Esophagus muscularis mucosa (tissue), 4 donors: Measurements from ENCODE around the gene COL19A1. TPM values are rescaled to one million over a fixed set of nuclear protein-coding genes. Genes with fewer than 3 reads are reported as not detected.

Source experiments
- DNase-seq: peaks from one replicate; pipeline ENCODE4 v3.0.0-alpha.2; 2017; ENCODE audit errors: extremely low spot score
- H3K27ac ChIP-seq, 4 donors: fragments of 200-600 bp; sonication (generic); replicated peaks in 1 of 4; 1 replicate in 3 of 4; 2 replicates in 1 of 4; pipeline ENCODE4 v1.5.1; 2016 to 2019; ENCODE audit warnings: mild to moderate bottlenecking in 1 of 4
- H3K27me3 ChIP-seq, 4 donors: fragments of 200-600 bp; sonication (generic); one replicate each; pipeline versions ENCODE4 v1.5.1 to v1.6.0; 2016 to 2019
- H3K36me3 ChIP-seq, 4 donors: fragments of 200-600 bp; sonication (generic); one replicate each; pipeline ENCODE4 v1.5.1; 2016 to 2019
- H3K4me1 ChIP-seq, 4 donors: fragments of 200-600 bp; sonication (generic); one replicate each; pipeline ENCODE4 v1.5.1; 2016 to 2019
- H3K4me3 ChIP-seq, 4 donors: fragments of 200-600 bp; sonication (generic); 1 replicate in 2 of 4; 2 replicates in 2 of 4; pipeline ENCODE4 v1.5.1; 2016 to 2019; ENCODE audit warnings: mild to moderate bottlenecking in 4 of 4, moderate library complexity in 1 of 4
- H3K9me3 ChIP-seq, 4 donors: fragments of 200-600 bp; sonication (generic); 1 replicate in 3 of 4; 2 replicates in 1 of 4; pipeline ENCODE4 v1.5.1; 2016 to 2019
- EP300 ChIP-seq: sonication (generic); formaldehyde crosslinking; IDR thresholded peaks from one replicate; pipeline ENCODE4 v1.6.1; 2017; ENCODE audit warnings: antibody characterized with exemption
- POLR2A ChIP-seq: fragments of 450-650 bp; IDR thresholded peaks from one replicate; pipeline ENCODE4 v1.6.1; 2017; ENCODE audit warnings: antibody characterized with exemption, moderate library complexity, mild to moderate bottlenecking, low read depth
- POLR2AphosphoS5 ChIP-seq, 2 donors: sonication (generic); formaldehyde crosslinking; IDR thresholded peaks; one replicate each; pipeline ENCODE4 v1.6.1; 2017; ENCODE audit warnings: antibody characterized with exemption in 2 of 2
- WGBS: methylation state at CpG from one replicate; pipeline ENCODE4 v1.1.5; 2018; 5-methylcytosine and 5-hydroxymethylcytosine counted together
- intact Hi-C: fragments of 100-400 bp; cut with DNase I; formaldehyde crosslinking; loops from one replicate; pipeline ENCODE4 v1.15.1; 2023
- total RNA-seq, 4 donors: library from RNA; depleted of rRNA; stranded (reverse); fragments of >200 nt; gene quantifications; one replicate each; pipeline versions ENCODE4 v1.1.0 to v1.2.1, GENCODE V29; 2016
- TF ChIP-seq, protein P1 (sequence below), 3 experiments: fragments of 200-600 bp in 2 of 3; fragments of 450-650 bp in 1 of 3; sonication (generic) in 2 of 3; IDR thresholded peaks; one replicate each; pipeline ENCODE4 v1.5.1; 2017 to 2019; ENCODE audit warnings: antibody characterized with exemption in 3 of 3, mild to moderate bottlenecking in 2 of 3, moderate library complexity in 1 of 3

The COL19A1 gene
- total RNA-seq, 4 donors from 2014 or later = 1.7 to 4.0 (median 2.4) TPM

DNA sequence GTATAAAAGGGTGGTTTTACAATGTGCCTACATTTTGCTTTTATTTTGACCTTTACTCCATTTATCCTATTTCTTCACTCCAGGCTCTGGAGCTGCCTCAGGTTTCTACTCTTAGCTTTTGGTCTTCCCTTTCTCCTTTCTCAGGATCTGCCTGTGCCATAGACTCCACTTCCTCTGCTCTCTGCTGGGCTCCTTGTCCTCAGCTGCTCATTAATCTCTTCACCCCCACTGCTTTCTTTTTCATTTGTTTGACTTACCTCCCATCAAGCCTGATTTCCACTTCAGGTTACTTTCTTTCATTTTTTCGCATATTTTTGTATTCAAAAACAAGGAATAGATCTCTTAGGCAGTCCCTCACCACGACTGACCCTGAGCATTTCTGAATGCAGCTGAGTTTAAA lies 106.8 kb downstream of the COL19A1 start:
- TF ChIP-seq POLR2A = no peak
- no peak for TF ChIP-seq POLR2AphosphoS5 (IDR thresholded peaks at IDR 0.05)
- TF ChIP-seq EP300 = no peak
- TF ChIP-seq, protein P1, sequence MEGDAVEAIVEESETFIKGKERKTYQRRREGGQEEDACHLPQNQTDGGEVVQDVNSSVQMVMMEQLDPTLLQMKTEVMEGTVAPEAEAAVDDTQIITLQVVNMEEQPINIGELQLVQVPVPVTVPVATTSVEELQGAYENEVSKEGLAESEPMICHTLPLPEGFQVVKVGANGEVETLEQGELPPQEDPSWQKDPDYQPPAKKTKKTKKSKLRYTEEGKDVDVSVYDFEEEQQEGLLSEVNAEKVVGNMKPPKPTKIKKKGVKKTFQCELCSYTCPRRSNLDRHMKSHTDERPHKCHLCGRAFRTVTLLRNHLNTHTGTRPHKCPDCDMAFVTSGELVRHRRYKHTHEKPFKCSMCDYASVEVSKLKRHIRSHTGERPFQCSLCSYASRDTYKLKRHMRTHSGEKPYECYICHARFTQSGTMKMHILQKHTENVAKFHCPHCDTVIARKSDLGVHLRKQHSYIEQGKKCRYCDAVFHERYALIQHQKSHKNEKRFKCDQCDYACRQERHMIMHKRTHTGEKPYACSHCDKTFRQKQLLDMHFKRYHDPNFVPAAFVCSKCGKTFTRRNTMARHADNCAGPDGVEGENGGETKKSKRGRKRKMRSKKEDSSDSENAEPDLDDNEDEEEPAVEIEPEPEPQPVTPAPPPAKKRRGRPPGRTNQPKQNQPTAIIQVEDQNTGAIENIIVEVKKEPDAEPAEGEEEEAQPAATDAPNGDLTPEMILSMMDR (IDR thresholded peaks at IDR 0.05) = no peak
- intact Hi-C loops = no loop called here
- Histone ChIP-seq H3K27ac (no peak overlapping the region), H3K4me3 (no peak overlapping the region), H3K9me3 (no peaks in the 10 kb centered on the region), H3K36me3 (no peaks in the 10 kb centered on the region), H3K4me1 (peaks cover 0 to 6% (median 0%) of the 10 kb centered on the region in 4 donors), H3K27me3 (no peaks in the 10 kb centered on the region)
- 57% methylated on average over 2 of the region's 2 CpGs for WGBS
- DNase-seq = no peak

DNA sequence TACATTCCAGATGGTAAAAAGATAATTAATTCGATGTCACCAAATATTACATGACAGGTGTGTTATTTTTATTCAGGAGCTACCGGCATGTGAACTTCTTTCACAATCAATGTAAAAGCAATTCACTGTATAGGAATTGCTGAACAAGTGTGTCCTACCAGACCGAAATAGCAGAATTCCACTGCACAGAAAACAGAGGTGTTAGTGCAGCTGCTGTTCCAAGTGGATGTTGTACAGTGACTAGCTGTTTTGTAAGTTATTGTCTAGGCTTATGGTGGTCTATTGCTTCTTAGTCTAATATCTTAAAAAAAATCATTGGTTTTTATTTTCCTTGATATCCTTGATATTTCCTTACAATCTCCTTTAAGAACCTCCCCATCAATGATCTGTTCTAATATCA lies 107.4 kb downstream of the COL19A1 start:
- no peak for DNase-seq
- intact Hi-C loops = no loop called here

DNA sequence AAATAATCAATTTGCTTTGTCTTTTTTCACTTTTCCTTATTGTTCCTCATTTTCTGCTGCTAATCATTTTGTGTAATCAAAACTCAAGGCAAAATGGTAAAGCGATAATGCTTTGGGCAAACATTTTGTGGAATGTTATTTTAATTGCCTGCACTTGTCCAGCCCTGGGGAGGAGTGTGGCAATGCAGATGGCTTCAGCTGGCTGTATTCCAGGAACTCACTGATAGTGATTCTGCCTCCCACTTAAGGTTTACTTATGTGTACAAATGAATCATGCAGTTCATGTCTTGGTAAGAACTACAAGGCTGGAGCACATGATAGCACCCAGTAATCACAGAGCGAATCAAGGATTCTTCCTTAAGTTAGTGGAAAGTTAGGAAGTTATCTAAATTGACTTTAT lies 107.8 kb downstream of the COL19A1 start:
- Histone ChIP-seq H3K4me1 (peaks cover 0 to 6% (median 0%) of the 10 kb centered on the region in 4 donors), H3K36me3 (no peaks in the 10 kb centered on the region), H3K27ac (no peak overlapping the region), H3K4me3 (no peak overlapping the region), H3K9me3 (no peaks in the 10 kb centered on the region), H3K27me3 (no peaks in the 10 kb centered on the region)
- WGBS = 95% methylated on average over 2 of the region's 2 CpGs
- no peak for TF ChIP-seq POLR2A
- TF ChIP-seq, protein P1 (IDR thresholded peaks at IDR 0.05) = no peak
- no peak for TF ChIP-seq POLR2AphosphoS5 (IDR thresholded peaks at IDR 0.05)
- TF ChIP-seq EP300 = no peak
- intact Hi-C loops = no loop called here
- DNase-seq = no peak

More for the DNA sequence above, 107.4 kb downstream of the COL19A1 start:
- 82% methylated on average over 3 of the region's 3 CpGs for WGBS
- no peaks in the 10 kb centered on the region for H3K9me3 ChIP-seq
- no peak overlapping the region for H3K4me3 ChIP-seq
- H3K27ac ChIP-seq = no peak overlapping the region
- H3K27me3 ChIP-seq = no peaks in the 10 kb centered on the region
- no peak for TF ChIP-seq POLR2AphosphoS5 (IDR thresholded peaks at IDR 0.05)
- no peak for TF ChIP-seq POLR2A
- TF ChIP-seq, protein P1 (IDR thresholded peaks at IDR 0.05) = no peak
- TF ChIP-seq EP300 = no peak
- no peaks in the 10 kb centered on the region for H3K36me3 ChIP-seq
- peaks cover 0 to 6% (median 0%) of the 10 kb centered on the region in 4 donors for H3K4me1 ChIP-seq

DNA sequence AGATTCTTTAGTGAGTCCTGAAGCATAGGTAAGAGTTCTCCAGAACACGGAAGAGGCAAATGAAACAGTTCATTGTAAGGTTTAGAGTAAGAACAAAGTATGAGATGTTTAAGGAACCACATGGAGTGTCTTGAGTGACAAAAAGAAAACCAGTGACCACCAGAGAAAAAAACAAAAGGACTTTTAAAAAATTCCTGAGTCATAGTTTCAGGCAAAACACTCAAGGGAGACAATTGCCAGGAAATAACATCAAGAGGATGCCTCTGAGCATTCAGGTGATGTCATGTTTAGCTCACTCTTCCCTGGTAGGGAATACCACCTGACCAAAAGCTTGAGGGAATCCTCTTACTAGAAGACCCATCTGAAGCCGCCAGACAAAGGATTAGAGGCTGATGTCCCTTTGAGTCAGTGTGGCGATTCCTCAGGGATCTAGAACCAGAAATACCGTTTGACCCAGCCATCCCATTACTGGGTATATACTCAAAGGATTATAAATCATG lies 110.3 kb downstream of the COL19A1 start:
- intact Hi-C loops = no loop called here
- Histone ChIP-seq H3K36me3 (no peaks in the 10 kb centered on the region), H3K4me3 (no peak overlapping the region), H3K27ac (no peak overlapping the region), H3K27me3 (no peaks in the 10 kb centered on the region), H3K4me1 (peaks cover 0 to 6% (median 0%) of the 10 kb centered on the region in 4 donors), H3K9me3 (no peaks in the 10 kb centered on the region)
- 93% methylated on average over 4 of the region's 4 CpGs for WGBS
- no peak for TF ChIP-seq POLR2A
- TF ChIP-seq POLR2AphosphoS5 (IDR thresholded peaks at IDR 0.05) = no peak
- TF ChIP-seq, protein P1 (IDR thresholded peaks at IDR 0.05) = no peak
- no peak for TF ChIP-seq EP300
- no peak for DNase-seq

DNA sequence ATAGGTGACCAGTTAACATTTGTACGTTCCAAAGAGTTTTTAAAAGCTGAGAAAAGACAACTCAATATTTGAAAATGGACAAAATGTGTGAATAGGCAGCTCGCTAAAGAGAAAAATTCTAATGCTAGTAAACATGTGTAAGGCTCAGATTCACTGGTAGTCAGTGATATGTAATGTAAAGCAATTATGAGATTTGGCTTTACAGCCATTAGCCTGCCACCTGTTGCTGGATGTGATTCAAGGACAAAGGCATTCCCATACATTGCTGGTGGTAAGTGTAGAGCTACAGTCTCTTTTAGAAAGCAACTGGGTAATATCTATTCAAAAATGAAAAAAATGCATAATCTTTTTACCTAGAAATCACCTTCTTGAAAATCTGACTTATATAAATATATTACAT lies 114.3 kb downstream of the COL19A1 start:
- intact Hi-C loops = no loop called here
- WGBS = 88% methylated on average over 2 of the region's 2 CpGs
- TF ChIP-seq POLR2AphosphoS5 (IDR thresholded peaks at IDR 0.05) (no peak), EP300 (no peak), POLR2A (no peak)
- TF ChIP-seq, protein P1 (IDR thresholded peaks at IDR 0.05) = no peak

More for the DNA sequence above, 114.3 kb downstream of the COL19A1 start:
- no peaks in the 10 kb centered on the region for H3K36me3 ChIP-seq
- no peaks in the 10 kb centered on the region for H3K27me3 ChIP-seq
- H3K4me1 ChIP-seq = no peaks in the 10 kb centered on the region
- no peaks in the 10 kb centered on the region for H3K9me3 ChIP-seq
- no peak overlapping the region for H3K4me3 ChIP-seq
- H3K27ac ChIP-seq = no peak overlapping the region
- no peak for DNase-seq
